AG04449 (cell line): ENCODE results near the gene IFNA14.
"Not testable (repeated sequence)": the region's sequence is repeated elsewhere in the genome, so short reads cannot be mapped to it uniquely, and the experiment has no call there.

Experiments used
- CTCF ChIA-PET: fragments of 350-600 bp; formaldehyde crosslinking; extraction: SDS; loops from one replicate; lab custom pipeline; 2021; ENCODE audit warnings: antibody characterized with exemption; lab: Yijun Ruan, JAX
- POLR2A ChIA-PET: fragments of 400-600, 350-600 bp; formaldehyde crosslinking; extraction: SDS; loops from one replicate; lab custom pipeline; 2020; ENCODE audit warnings: antibody characterized with exemption, inconsistent platforms; lab: Yijun Ruan, JAX
- DNase-seq: peaks from one replicate; pipeline ENCODE4 v3.0.0-alpha.2; 2010; ENCODE audit warnings: low read depth, low spot score
- H3K4me3 ChIP-seq: 2 replicates; pipeline ENCODE4 v1.5.1; 2011; ENCODE audit warnings: low read depth, mild to moderate bottlenecking, control low read depth, low read length
- CTCF ChIP-seq: IDR thresholded peaks from one replicate; pipeline ENCODE4 v1.5.1; 2011; ENCODE audit warnings: mild to moderate bottlenecking, moderate library complexity, low read length, control low read depth, inconsistent platforms; ENCODE audit not compliant: insufficient read depth; ENCODE audit errors: missing control alignments

The IFNA14 gene

GRCh38 chr9:21233258-21233657, 6.5 kb downstream of the IFNA14 start:
- no peak for DNase-seq
- ChIA-PET CTCF (no interaction called here), POLR2A (no interaction called here)
- no peak overlapping the region for H3K4me3 ChIP-seq
- no peak for TF ChIP-seq CTCF

- CTCF ChIA-PET, result no interaction called here
- DNase-seq, result no peak
- TF ChIP-seq CTCF, result no peak
- H3K4me3 ChIP-seq, result no peak within 1 kb of the TSS
- POLR2A ChIA-PET, result no interaction called here
Measured at GRCh38 chr9:21228122-21228521, 11.7 kb downstream of the IFNA14 start, which contains the start of gene IFNA17. Gene IFNA17, minus strand, starts transcription at chr9:21228222. Its CDS starts 49 bp downstream, at chr9:21228173.

GRCh38 chr9:21217211-21217610, 22.6 kb downstream of the IFNA14 start, which contains the start of gene IFNA16:
Gene IFNA16, minus strand, starts transcription at chr9:21217311. Its CDS starts 6 bp downstream, at chr9:21217305.
- POLR2A ChIA-PET, H3K4me3 ChIP-seq, CTCF ChIA-PET, DNase-seq: not testable (repeated sequence)

GRCh38 chr9:21213411-21214326, 26.1 kb downstream of the IFNA14 start:
- DNase-seq, H3K4me3 ChIP-seq, POLR2A ChIA-PET: not testable (repeated sequence)
- CTCF ChIA-PET, result interaction anchor here (0.9 to 1.3 kb wide), 3 partner anchors 10 to 50 kb away, joined by 3 to 4 read pairs (median 3); no protein-coding TSS in a partner anchor

- CTCF ChIA-PET, result interaction anchor here (1.2 kb wide), 1 partner anchor 17 kb away, joined by 6 read pairs; no protein-coding TSS in a partner anchor
- DNase-seq, POLR2A ChIA-PET, H3K4me3 ChIP-seq: not testable (repeated sequence)
Measured at GRCh38 chr9:21212160-21212559, 27.6 kb downstream of the IFNA14 start.

- DNase-seq, POLR2A ChIA-PET, CTCF ChIA-PET, H3K4me3 ChIP-seq: not testable (repeated sequence)
Measured at GRCh38 chr9:21210782-21211181, 29.0 kb downstream of the IFNA14 start.

- ChIA-PET POLR2A (no interaction called here), CTCF (no interaction called here)
- no peak overlapping the region for H3K4me3 ChIP-seq
- TF ChIP-seq CTCF, result no peak
- DNase-seq, result no peak
Measured at GRCh38 chr9:21210311-21210710, 29.5 kb downstream of the IFNA14 start.

GRCh38 chr9:21207043-21207442, 32.8 kb downstream of the IFNA14 start, which contains the start of gene IFNA10:
Gene IFNA10, minus strand, starts transcription at chr9:21207143. Its CDS starts 46 bp downstream, at chr9:21207097.
- DNase-seq, POLR2A ChIA-PET, H3K4me3 ChIP-seq, CTCF ChIA-PET: not testable (repeated sequence)

- no peak overlapping the region for H3K4me3 ChIP-seq
- POLR2A ChIA-PET, result no interaction called here
- no peak for TF ChIP-seq CTCF
- CTCF ChIA-PET, result no interaction called here
- no peak for DNase-seq
Measured at GRCh38 chr9:21205204-21205603, 34.6 kb downstream of the IFNA14 start.

- POLR2A ChIA-PET, H3K4me3 ChIP-seq, DNase-seq: not testable (repeated sequence)
- CTCF ChIA-PET, result interaction anchor here (0.7 to 1.0 kb wide), 2 partner anchors 12 to 13 kb away, joined by 3 to 4 read pairs; no protein-coding TSS in a partner anchor
Measured at GRCh38 chr9:21202105-21202504, 37.7 kb downstream of the IFNA14 start, which contains the start of gene IFNA7. Gene IFNA7, minus strand, starts transcription at chr9:21202205. Its CDS starts 40 bp downstream, at chr9:21202165.
